Natural killer cell (primary cell): ENCODE measurements around the gene TSC1. TPM values are rescaled to one million over a fixed set of nuclear protein-coding genes. Genes with fewer than 3 reads are reported as not detected.

Experiments
- ATAC-seq, 3 donors: fragments of 150-1000 bp in 2 of 3; fragments of 200-7000 bp in 1 of 3; cut with Tn5 transposase; 1 replicate in 1 of 3; 2 replicates in 2 of 3; pipeline ENCODE4 v1.10.0; 2021; ENCODE audit warnings: mild to moderate bottlenecking in 2 of 3, moderate library complexity in 2 of 3
- DNase-seq, 2 donors: peaks; one replicate each; pipeline versions ENCODE4 v3.0.0 to v3.0.0-alpha.2; 2013 to 2021; ENCODE audit warnings: mixed read lengths in 1 of 2
- H3K27ac ChIP-seq: one replicate; pipeline ENCODE4 v1.5.1; 2013; ENCODE audit warnings: mild to moderate bottlenecking, low read length
- H3K27me3 ChIP-seq: one replicate; pipeline ENCODE4 v1.6.1; 2013; ENCODE audit warnings: low read length; ENCODE audit not compliant: control insufficient read depth, insufficient read depth
- H3K36me3 ChIP-seq: one replicate; pipeline ENCODE4 v1.6.1; 2013; ENCODE audit warnings: low read length; ENCODE audit not compliant: control insufficient read depth, insufficient read depth
- H3K4me1 ChIP-seq: one replicate; pipeline ENCODE4 v1.6.1; 2013; ENCODE audit warnings: low read length; ENCODE audit not compliant: control insufficient read depth, insufficient read depth
- H3K4me3 ChIP-seq: one replicate; pipeline ENCODE4 v1.5.1; 2013; ENCODE audit warnings: low read length
- H3K9me3 ChIP-seq: one replicate; pipeline ENCODE4 v1.6.1; 2013; ENCODE audit warnings: low read length; ENCODE audit not compliant: control insufficient read depth, insufficient read depth
- H3K27ac Mint-ChIP-seq, 2 donors: one replicate each; pipeline ENCODE4 v1.8.0; 2022; ENCODE audit warnings: mild to moderate bottlenecking in 2 of 2, mixed read lengths in 2 of 2, moderate library complexity in 1 of 2
- H3K27me3 Mint-ChIP-seq, 2 donors: one replicate each; pipeline ENCODE4 v1.8.0; 2022; ENCODE audit warnings: low read depth in 2 of 2, mixed read lengths in 2 of 2
- H3K36me3 Mint-ChIP-seq: one replicate; pipeline ENCODE4 v1.8.0; 2022; ENCODE audit warnings: mixed read lengths
- H3K4me1 Mint-ChIP-seq, 2 donors: one replicate each; pipeline ENCODE4 v1.8.0; 2022; ENCODE audit warnings: mixed read lengths in 2 of 2
- H3K4me3 Mint-ChIP-seq: one replicate; pipeline ENCODE4 v1.8.0; 2022; ENCODE audit warnings: mild to moderate bottlenecking, moderate library complexity, mixed read lengths
- H3K9me3 Mint-ChIP-seq, 2 donors: one replicate each; pipeline ENCODE4 v1.8.0; 2022; ENCODE audit warnings: mixed read lengths in 2 of 2
- WGBS: methylation state at CpG from one replicate; pipeline ENCODE4 v1.1.7; 2013; ENCODE audit warnings: missing lambda C conversion rate; ENCODE audit not compliant: insufficient coverage; 5-methylcytosine and 5-hydroxymethylcytosine counted together
- intact Hi-C: fragments of 100-400 bp; cut with micrococcal nuclease; formaldehyde crosslinking; loops from one replicate; pipeline ENCODE4 v1.14.2; 2022
- total RNA-seq, 4 donors: library from RNA; stranded (reverse); fragments of 120-200 nt in 1 of 4; gene quantifications; one replicate each; pipeline versions ENCODE4 v1.2.3 to v1.2.4, GENCODE V29; 2013 to 2022
- TF ChIP-seq, protein P1 (sequence below): fragments of 200-600 bp; IDR thresholded peaks from one replicate; pipeline ENCODE4 v1.8.0; 2022; ENCODE audit warnings: antibody characterized with exemption

TSC1 gene
- total RNA-seq, 3 donors from 2014 or later (not counting 1 experiment from before 2014, with no cell fraction given), result 58.0 to 73.5 (median 63.3) TPM

DNA sequence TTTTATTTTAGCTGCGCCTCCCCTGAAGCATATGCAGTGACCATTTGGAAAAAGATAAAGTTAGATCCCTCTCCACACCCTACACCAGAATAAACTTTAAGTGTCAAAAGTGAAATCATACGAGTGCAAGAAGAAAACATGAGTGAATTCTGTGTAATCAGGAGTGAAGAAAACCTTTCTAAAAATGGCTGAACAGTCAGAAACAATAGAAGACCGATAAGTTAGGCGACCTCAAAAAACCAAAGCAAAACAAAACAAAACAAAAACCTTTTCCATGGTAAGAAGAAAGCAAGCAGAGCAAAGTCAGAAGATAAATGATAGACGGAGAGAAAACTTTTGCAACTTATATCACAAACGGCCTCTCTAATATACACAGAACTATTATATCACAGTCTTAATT, 16.6 kb upstream of the TSC1 start:
- TF ChIP-seq, protein P1, sequence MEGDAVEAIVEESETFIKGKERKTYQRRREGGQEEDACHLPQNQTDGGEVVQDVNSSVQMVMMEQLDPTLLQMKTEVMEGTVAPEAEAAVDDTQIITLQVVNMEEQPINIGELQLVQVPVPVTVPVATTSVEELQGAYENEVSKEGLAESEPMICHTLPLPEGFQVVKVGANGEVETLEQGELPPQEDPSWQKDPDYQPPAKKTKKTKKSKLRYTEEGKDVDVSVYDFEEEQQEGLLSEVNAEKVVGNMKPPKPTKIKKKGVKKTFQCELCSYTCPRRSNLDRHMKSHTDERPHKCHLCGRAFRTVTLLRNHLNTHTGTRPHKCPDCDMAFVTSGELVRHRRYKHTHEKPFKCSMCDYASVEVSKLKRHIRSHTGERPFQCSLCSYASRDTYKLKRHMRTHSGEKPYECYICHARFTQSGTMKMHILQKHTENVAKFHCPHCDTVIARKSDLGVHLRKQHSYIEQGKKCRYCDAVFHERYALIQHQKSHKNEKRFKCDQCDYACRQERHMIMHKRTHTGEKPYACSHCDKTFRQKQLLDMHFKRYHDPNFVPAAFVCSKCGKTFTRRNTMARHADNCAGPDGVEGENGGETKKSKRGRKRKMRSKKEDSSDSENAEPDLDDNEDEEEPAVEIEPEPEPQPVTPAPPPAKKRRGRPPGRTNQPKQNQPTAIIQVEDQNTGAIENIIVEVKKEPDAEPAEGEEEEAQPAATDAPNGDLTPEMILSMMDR, result no peak
- H3K9me3 Mint-ChIP-seq, result peaks cover 0 to 2% of the 10 kb centered on the region in 2 donors
- Histone ChIP-seq H3K27me3 (no peaks in the 10 kb centered on the region), H3K27ac (no peak overlapping the region), H3K4me3 (no peak overlapping the region), H3K4me1 (no peaks in the 10 kb centered on the region), H3K36me3 (no peaks in the 10 kb centered on the region), H3K9me3 (no peaks in the 10 kb centered on the region)
- no peak overlapping the region for H3K4me3 Mint-ChIP-seq
- DNase-seq, result no peak
- 100% methylated on average over 3 of the region's 6 CpGs for WGBS
- H3K27me3 Mint-ChIP-seq, result peaks cover 0 to 15% of the 10 kb centered on the region in 2 donors
- intact Hi-C loops, result no loop called here
- peaks cover 8% of the 10 kb centered on the region for H3K36me3 Mint-ChIP-seq
- H3K4me1 Mint-ChIP-seq, result no peaks in the 10 kb centered on the region
- H3K27ac Mint-ChIP-seq, result no peak overlapping the region
- no peak for ATAC-seq

DNA sequence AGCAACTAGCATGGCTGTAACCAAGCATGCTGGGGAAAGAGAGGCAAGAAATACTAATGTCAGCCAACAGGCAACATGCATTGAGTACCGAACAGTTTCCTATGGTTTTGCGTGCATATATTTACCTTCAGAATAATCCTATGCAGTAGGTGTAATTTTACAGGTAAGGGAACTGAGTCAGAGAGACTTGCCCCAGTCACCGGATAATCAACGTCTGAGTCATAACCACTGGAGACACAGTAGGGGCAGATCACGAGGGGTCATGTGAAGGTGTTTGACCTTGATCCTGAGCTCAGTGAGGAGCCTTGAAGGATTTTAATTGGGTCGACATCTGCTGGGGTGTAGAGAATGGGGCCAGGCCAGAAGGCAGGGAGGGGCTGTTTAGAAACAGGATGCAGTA, 13.4 kb upstream of the TSC1 start:
- no peak overlapping the region for H3K27ac Mint-ChIP-seq

DNA sequence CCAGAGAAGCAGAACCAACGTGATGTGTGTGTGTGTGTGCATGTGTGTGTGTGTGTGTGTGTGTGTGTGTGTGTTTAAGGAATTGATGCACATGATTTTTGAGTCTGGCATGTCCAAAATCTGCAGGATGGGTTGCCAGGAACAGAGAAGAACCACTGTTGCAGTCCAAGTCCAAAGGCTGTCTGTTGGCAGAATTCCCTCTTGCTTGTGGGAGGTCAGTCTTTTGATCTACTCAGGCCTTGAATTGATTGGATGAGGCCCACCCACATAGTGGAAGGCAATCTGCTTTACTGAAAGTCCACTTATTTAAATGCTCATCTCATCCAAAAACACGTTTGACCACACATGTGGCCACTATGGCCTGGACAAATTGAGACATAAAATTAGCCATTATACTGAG, 11.4 kb upstream of the TSC1 start:
- Mint-ChIP-seq H3K9me3 (peaks cover 0 to 2% of the 10 kb centered on the region in 2 donors), H3K4me1 (no peaks in the 10 kb centered on the region), H3K4me3 (no peak overlapping the region), H3K27ac (no peak overlapping the region), H3K36me3 (peaks cover 8% of the 10 kb centered on the region), H3K27me3 (peaks cover 0 to 10% of the 10 kb centered on the region in 2 donors)
- DNase-seq (no peak), ATAC-seq (no peak)
- TF ChIP-seq, protein P1, result no peak
- H3K27ac ChIP-seq, result no peak overlapping the region
- H3K4me1 ChIP-seq, result no peaks in the 10 kb centered on the region
- no peak overlapping the region for H3K4me3 ChIP-seq
- H3K27me3 ChIP-seq, result no peaks in the 10 kb centered on the region
- H3K36me3 ChIP-seq, result no peaks in the 10 kb centered on the region
- intact Hi-C loops, result no loop called here
- peaks cover 7% of the 10 kb centered on the region for H3K9me3 ChIP-seq
- WGBS, result 92% methylated on average over 2 of the region's 2 CpGs

More for the DNA sequence above, 13.4 kb upstream of the TSC1 start:
- Mint-ChIP-seq H3K4me3 (no peak overlapping the region), H3K9me3 (peaks cover 0 to 2% of the 10 kb centered on the region in 2 donors), H3K36me3 (peaks cover 8% of the 10 kb centered on the region), H3K4me1 (no peaks in the 10 kb centered on the region), H3K27me3 (peaks cover 0 to 15% of the 10 kb centered on the region in 2 donors)
- no peaks in the 10 kb centered on the region for H3K36me3 ChIP-seq
- no peak overlapping the region for H3K27ac ChIP-seq
- ATAC-seq (no peak), DNase-seq (no peak)
- no peaks in the 10 kb centered on the region for H3K4me1 ChIP-seq
- H3K9me3 ChIP-seq, result peaks cover 7% of the 10 kb centered on the region
- no peak overlapping the region for H3K4me3 ChIP-seq
- 90% methylated on average over 6 of the region's 6 CpGs for WGBS
- intact Hi-C loops, result no loop called here
- TF ChIP-seq, protein P1, result no peak
- H3K27me3 ChIP-seq, result no peaks in the 10 kb centered on the region

DNA sequence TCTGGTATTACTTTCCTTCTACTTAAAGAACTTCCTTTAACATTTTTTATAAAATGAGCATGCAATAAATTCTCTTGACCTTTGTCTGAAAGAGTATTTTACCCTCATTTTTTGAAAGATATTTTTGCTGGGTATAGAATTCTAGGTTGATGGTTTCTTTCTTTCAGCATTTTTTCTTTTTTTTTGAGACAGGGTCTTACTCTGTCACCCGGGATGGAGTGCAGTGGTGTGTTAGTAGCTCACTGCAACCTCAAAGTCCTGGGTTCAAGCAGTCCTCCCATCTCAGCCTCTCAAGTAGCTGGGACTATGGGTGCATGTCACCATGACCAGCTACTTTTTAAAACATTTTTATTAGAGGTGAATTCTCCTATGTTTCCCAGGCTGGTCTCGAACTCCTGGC, 10.7 kb upstream of the TSC1 start:
- no peaks in the 10 kb centered on the region for H3K4me1 ChIP-seq
- no peak overlapping the region for H3K4me3 ChIP-seq
- Mint-ChIP-seq H3K9me3 (peaks cover 0 to 2% of the 10 kb centered on the region in 2 donors), H3K27ac (no peak overlapping the region), H3K4me1 (no peaks in the 10 kb centered on the region), H3K36me3 (peaks cover 8% of the 10 kb centered on the region), H3K4me3 (no peak overlapping the region), H3K27me3 (peaks cover 0 to 10% of the 10 kb centered on the region in 2 donors)
- ATAC-seq, result no peak
- H3K27ac ChIP-seq, result no peak overlapping the region
- no peaks in the 10 kb centered on the region for H3K36me3 ChIP-seq
- 86% methylated on average over 2 of the region's 2 CpGs for WGBS
- H3K9me3 ChIP-seq, result peaks cover 7% of the 10 kb centered on the region
- TF ChIP-seq, protein P1, result no peak
- intact Hi-C loops, result no loop called here
- H3K27me3 ChIP-seq, result no peaks in the 10 kb centered on the region
- DNase-seq, result no peak
